ENCODE data around the gene IFT74.
"Not testable (repeated sequence)": the region's sequence is repeated elsewhere in the genome, so short reads cannot be mapped to it uniquely, and the experiment has no call there.

The IFT74 gene

DNA sequence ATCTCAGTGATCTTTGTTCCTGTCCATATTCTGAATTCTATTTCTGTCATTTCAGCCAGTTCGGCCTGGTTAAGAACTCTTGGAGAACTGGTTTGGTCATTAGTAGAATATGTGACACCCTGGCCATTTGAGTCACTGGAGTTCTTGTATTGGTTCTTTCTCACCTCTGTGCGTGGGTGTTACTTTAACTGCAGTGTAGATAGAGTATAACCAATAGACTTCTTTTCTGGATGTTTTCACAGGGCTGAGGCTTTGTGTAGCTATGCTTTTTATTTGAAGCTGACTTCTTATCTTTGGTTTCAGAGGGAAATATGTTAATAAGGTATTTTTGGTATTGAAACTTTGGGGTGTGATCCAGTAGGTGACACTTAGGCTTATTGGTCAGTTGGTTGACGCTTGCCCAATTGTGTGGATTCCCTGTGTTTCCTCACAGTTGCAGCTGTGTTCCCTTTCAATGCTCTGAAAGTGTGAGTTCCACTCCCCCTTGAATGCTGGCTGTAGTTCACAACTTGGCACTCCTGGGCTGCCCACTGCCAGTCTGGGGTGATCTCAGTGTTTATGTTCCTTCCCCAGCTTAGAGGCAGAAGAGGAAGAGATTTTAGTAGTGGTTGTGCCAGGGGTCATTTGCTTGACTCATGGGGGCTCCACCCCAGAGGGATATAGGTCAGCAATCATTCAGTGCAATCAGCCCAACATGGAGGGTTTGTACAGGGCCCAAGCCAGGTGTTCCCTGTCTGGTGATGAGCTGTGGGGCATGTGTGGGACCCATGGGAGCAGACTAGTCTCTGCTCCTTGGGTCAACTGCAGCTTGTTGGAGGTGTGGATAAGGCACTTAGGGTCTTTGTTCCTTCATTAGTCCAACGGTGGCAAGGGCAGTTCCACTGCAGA, 117.9 kb downstream of the IFT74 start:
- DNase-seq (ENCODE audit: low read depth in 2 of 2) = no peak

DNA sequence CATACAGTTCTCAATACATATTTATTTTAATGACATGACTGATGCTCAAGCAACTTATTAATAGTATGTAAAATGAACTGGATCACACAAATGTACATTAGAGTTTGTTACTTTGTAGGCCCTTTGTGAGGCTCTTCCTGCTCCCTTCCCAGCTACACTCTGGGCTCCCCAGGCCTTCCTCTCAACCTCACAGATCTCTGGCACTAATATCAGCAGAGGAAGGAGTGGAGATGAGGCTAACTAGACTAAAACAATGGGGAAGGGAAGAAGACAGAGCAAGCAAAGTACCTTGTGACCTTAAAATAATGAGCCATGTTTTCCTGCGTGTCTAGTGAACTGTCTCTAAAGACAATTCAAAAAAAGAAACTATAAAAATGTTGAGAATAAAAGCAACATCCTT, 122.5 kb downstream of the IFT74 start:
- DNase-seq (ENCODE audit: low read depth in 2 of 2) = no peak

DNA sequence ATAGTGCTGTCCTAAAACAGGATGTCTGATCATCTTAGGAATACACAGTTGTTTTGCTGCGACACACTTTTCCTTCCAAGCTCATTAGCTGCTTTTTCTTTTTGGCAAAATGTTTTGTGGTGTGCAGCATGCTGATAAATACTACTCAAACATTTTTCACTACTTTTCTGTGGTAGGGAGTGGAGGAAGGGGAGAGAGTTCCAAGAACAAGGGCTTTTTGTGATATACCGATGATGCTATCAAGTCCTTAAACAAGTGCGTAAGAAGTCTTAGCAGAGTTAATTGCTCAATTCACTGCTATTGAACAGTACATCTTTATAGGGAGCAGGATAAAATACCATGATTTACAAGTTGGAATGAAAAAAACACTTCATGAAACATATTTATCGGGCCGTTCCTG, 129.2 kb downstream of the IFT74 start:
- DNase-seq (ENCODE audit: low read depth in 2 of 2) = no peak

DNA sequence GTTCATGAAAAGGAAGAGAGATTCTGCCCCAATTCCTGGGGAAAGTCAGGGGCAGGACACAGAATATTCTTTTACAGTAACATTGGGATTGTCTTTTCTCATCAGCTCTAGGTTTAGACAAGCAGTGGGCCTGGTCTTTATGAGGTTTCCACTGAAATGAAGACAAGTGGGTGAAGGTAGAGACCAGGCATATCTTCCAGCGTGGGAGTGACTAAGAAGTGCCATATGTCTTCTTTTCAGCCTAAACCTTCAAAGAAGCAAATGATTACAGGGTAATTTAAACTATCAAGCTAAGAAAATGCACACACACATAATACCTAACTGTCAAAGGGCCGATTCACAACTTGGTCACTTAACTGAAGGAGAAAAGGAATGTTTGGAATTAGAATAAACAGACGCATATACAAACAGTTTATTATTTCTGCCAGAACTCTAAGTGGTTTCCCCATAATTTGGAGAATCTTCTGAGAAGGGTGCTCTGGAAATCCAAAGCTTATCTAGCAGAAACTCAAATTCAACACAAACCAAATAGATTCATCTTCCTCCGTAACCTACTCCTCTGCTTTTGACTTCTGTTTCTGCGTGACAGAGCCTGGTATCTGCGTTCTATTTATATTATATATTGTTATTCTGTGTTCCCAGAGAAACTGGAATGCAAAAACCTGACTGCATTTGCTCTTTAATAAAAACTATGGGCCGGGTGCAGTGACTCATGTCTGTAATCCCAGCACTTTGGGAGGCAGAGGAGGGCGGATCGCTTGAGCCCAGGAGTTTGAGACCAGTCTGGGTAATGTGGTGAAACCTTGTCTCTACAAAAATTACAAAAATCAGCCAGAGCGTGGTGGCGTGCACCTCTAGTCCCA, 130.8 kb downstream of the IFT74 start:
- DNase-seq (ENCODE audit: low read depth in 2 of 2) = no peak

DNA sequence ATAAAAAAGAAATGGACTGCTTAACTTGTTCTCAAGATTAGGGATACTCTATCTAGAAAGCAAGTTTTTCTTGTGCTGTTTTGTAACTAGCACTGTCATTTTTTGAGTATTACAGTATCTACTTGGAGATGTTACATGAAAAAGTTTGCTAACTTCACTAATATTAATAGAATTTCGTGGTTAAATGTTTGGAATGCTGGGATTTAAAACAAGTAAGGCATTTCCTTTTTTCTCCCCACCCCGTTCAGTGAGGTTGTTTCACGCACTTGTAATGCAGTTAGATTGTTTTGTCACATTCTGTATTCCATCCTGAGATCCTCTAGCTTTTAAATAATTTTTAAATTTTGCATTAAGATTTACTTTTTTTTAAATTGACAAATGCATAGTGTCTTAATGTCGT, 132.8 kb downstream of the IFT74 start:
- no peak for DNase-seq (ENCODE audit: low read depth in 2 of 2)

DNA sequence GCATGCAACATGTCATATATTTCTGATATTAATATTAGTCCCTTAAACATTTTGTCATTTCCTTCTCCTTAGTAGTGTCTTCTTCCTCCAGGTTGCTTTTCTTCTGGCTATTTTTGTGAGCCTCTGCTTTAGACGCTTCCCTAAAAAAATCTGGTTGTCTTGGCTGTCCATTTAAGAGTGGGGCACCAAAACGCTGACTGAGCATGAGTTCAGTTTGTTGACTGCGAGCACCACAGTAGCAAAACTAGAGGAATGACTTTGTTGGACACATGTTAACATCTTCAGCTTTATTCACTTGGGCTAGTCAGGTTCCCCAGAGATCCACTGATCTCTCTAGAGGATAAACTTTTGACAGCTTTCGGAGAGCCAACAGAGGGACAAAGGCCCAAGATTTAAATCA, 133.5 kb downstream of the IFT74 start:
- DNase-seq (ENCODE audit: low read depth in 2 of 2) = no peak

DNA sequence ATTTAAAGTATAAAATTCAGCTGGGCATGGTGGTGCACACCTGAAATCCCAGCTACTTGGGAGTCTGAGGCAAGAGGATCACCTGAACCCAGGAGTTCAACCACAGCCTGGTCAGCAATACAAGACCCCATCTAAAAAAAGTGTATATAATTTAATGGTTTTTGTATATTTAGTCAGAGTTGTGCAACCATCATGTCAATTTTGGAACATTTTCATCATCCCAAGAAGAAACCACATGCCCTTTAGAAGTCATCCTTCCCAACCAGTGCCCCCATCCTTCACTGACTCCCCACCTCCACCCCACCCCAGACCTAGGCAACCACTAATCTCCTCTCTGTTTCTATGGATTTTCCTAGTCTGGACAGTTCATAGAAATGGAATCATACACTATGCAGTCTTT, 134.0 kb downstream of the IFT74 start:
- no peak for DNase-seq (ENCODE audit: low read depth in 2 of 2)

DNA sequence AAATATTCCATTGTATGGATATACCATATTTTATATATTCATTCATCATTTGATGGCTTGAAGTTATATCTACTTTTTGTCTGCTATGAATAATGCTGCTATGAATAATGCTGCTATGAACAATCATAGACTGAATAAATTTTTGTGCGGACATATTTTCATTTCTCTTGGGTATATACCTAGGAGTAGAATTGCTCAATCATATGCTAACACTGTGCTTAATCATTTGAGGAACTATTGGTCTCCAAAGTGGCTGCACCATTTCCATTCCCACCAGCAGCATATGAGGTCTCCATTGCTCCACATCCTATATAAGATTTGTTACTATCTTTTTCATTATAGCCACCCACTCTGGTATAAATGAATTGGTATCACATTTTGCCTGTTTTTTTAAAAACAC, 134.5 kb downstream of the IFT74 start:
- DNase-seq (ENCODE audit: low read depth in 2 of 2) = no peak

DNA sequence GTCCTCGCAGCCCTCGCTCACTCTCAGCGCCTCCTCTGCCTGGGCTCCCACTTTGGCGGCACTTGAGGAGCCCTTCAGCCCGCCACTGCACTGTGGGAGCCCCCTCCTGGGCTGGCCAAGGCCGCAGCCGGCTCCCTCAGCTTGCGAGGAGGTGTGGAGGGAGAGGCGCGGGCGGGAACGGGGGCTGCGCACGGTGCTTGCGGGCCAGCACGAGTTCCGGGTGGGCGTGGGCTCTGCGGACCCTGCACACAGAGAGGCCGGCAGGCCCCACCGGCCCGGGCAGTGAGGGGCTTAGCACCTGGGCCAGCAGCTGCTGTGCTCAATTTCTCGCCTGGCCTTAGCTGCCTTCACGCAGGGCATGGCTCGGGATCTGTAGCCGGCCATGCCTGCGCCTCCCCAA, 136.3 kb downstream of the IFT74 start:
- not testable (repeated sequence) for DNase-seq (ENCODE audit: low read depth in 2 of 2)

DNA sequence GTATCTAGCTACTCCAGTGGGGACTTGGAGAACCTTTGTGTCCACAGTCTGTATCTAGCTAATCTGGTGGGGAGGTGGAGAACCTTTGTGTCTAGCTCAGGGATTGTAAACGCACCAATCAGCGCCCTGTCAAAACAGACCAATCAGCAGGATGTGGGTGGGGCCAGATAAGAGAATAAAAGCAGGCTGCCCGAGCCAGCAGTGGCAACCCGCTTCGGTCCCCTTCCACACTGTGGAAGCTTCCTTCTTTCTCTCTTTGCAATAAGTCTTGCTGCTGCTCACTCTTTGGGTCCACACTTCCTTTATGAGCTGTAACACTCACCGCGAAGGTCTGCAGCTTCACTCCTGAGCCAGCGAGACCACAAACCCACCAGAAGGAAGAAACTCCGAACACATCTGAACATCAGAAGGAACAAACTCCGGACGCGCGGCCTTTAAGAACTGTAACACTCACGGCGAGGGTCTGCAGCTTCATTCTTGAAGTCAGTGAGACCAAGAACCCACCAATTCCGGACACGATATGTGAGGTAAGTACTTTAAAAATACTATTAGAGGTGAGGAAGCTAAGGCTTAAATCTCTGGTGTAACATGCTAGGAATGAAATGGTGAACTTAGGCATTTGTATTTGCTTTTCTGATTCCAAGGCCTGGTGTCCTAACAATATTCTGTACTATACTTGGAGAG, 137.3 kb downstream of the IFT74 start:
- not testable (repeated sequence) for DNase-seq (ENCODE audit: low read depth in 2 of 2)

DNA sequence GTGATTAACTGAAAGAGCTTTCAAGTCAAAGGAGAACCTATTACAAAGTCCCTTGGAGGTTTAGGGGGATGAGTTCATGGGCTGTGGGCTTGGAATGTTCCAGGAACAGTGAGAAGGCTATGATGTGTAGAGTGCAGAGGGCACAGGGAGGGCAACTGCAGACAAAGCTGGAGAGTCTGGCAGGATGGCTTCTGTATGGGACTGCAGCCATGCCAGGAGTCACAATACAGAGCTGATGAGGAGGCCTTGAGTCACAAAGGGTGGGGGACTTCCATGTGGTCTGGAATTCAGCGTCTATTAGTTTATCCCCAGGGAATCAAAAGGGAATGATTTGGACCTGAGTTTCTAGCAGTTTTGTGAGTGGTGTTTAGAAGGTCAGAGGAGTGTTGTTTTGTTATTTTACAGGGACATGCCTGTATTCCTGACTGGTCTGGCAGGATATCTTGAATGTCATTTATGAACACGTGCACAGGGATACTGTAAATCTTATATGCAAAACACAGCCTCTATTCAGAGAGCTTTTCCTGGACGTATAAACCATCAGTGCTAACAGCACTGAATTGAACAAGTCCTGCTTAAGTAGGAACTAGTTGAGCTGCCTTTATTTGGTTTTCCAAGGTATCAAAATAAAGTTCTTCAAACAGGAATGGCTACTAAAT, 138.6 kb downstream of the IFT74 start:
- no peak for DNase-seq (ENCODE audit: low read depth in 2 of 2)

DNA sequence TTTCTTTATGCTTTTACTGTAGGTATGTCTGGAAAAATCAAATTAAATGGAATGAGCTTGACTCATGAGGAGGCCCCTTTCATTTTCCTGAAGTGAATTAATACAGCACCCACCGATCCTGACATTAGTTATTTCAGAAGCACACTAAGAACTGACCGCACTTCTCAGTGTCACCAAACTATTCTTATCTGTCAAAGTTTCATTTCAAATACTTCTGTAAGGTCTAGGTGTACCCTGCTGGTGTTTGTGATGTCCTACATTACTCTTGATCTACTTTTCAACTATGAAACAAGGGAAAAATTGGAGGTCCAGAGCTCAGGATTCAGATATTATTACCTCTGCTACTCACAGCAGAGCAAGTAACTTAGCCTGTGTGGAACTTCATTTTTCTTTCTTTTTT, 151.0 kb downstream of the IFT74 start:
- no peak for DNase-seq (ENCODE audit: low read depth in 2 of 2)

DNA sequence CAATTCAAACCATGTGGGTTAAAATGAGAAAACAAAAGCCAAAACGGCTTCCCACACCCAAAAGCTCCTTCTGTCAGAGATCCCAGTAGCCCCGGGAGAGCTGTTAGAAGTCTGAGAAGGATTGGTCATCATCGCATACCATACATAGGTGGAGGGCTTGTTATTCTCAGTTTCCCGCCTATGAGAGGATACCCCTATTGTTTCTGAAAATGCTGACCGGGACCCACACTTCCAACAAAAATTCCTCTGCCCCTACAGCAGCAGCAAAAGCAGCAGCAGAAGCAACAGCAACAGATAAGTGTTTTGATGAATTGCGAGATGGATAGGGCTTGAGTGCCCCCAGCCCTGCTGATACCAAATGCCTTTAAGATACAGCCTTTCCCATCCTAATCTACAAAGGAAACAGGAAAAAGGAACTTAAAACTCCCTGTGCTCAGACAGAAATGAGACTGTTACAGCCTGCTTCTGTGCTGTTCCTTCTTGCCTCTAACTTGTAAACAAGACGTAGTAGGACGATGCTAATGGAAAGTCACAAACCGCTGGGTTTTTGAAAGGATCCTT, 152.8 kb downstream of the IFT74 start, which contains the start of gene TEK:
Gene TEK (plus strand): TSS at position 245 of the 561 bp plus-strand sequence. CDS start 366 bp downstream, outside the sequence.
- DNase-seq (ENCODE audit: low read depth in 2 of 2) = no peak

DNA sequence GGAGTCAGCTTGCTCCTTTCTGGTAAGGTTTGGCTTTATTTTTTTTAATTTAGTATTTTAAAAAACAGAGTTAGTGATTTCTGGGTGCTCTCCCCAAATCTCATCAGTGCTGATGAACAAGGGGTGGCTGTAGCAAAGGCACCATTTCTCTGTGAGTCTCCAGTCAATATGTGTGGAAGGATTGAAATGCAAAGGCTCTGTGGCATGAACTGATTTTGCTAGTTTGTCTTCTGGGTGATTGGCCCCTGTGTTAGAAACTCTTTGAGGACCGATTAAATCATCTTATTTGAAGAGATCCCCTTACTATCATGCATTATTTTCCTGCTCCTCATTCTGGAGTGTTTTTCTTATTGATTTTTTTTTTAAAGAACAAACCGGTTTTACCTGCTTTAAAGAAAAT, 153.4 kb downstream of the IFT74 start:
- DNase-seq (ENCODE audit: low read depth in 2 of 2) = no peak

DNA sequence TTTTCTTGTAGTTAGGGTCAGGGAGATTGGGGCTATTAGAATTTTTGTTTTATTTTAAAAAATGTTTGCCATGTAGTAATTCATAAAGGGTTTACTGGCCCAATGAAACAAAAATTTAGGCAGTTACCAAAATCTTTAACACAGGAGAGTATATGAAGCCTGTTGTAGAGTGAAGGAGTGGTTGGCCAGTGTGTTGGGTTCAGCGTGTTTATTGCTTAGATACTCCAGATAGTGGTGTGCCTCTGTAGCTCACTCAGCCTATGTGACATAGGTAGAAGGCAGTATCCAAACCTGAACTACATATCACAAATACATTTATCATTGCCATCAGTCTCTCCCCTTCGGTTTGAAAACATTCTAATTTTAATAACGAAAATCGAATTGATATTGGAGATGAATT, 154.0 kb downstream of the IFT74 start:
- no peak for DNase-seq (ENCODE audit: low read depth in 2 of 2)

DNA sequence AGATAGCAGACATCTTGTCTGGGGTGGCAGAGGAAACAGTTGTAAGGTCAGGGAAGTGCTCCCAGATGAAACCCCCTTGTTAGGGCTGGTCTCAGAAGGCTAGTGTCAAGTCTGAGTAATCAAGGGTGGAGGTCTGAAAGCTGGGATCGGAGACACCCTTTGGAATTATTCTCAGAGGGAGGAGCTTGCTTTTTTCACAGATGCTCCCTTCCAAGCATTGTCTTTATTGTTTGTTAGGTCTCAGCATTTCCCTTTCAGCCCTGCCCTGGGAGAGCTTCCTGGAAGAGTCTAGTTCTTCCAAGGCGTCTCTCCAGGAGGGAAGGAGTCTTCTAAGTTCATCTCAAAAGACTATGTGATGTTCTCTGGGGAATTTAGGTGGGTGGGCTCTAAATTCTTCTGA, 156.0 kb downstream of the IFT74 start:
- no peak for DNase-seq (ENCODE audit: low read depth in 2 of 2)
